SK-N-SH (cell line): Measurements from ENCODE around the gene C15orf40.

Source experiments
- CHD2 ChIP-seq: fragments of 150-350 bp; IDR thresholded peaks from 2 replicates; pipeline ENCODE4 v1.6.1; 2018; ENCODE audit warnings: low read length; ENCODE audit not compliant: partially characterized antibody
- ELF1 ChIP-seq: IDR thresholded peaks from 2 replicates; pipeline ENCODE4 v1.4.0; 2012
- EP300 ChIP-seq, 2 experiments: IDR thresholded peaks; 2 replicates each; pipeline versions ENCODE4 v1.4.0 to v1.6.1; 2012; ENCODE audit warnings: borderline replicate concordance in 1 of 2, low read depth in 1 of 2, low read length in 1 of 2
- MAX ChIP-seq: IDR thresholded peaks from 2 replicates; pipeline ENCODE4 v1.4.0; 2012; ENCODE audit warnings: low read depth
- MXI1 ChIP-seq: IDR thresholded peaks from 2 replicates; pipeline ENCODE4 v1.6.1; 2012; ENCODE audit warnings: mild to moderate bottlenecking, low read depth, low read length, improper control_type of control experiment
- RAD21 ChIP-seq: IDR thresholded peaks from 2 replicates; pipeline ENCODE4 v1.6.1; 2012; ENCODE audit warnings: mild to moderate bottlenecking, low read length
- RFX5 ChIP-seq: IDR thresholded peaks from 2 replicates; pipeline ENCODE4 v1.6.1; 2012; ENCODE audit warnings: mild to moderate bottlenecking, improper control_type of control experiment, low read length
- TCF12 ChIP-seq: IDR thresholded peaks from 2 replicates; pipeline ENCODE4 v1.4.0; 2012
- TEAD4 ChIP-seq: IDR thresholded peaks from 2 replicates; pipeline ENCODE4 v1.4.0; 2012; ENCODE audit warnings: mild to moderate bottlenecking, borderline replicate concordance; ENCODE audit not compliant: insufficient read depth
- TF ChIP-seq, protein P1 (sequence below): fragments of 200-600 bp; sonication (generic); IDR thresholded peaks from 2 replicates; pipeline ENCODE4 v1.6.1; 2017; ENCODE audit warnings: antibody characterized with exemption, mild to moderate bottlenecking, moderate library complexity
- TF ChIP-seq, protein P2 (sequence below): IDR thresholded peaks from 2 replicates; pipeline ENCODE4; 2012
- TF ChIP-seq, protein P3 (sequence below): fragments of 150-350 bp; IDR thresholded peaks from 2 replicates; pipeline ENCODE4 v1.6.1; 2017; ENCODE audit warnings: antibody characterized with exemption, low read length, low read depth, borderline replicate concordance
- TF ChIP-seq, protein P4 (sequence below): IDR thresholded peaks from 2 replicates; pipeline ENCODE4 v1.6.1; 2012; ENCODE audit warnings: mild to moderate bottlenecking, low read depth, low read length, moderate library complexity

- TF ChIP-seq, protein P1, sequence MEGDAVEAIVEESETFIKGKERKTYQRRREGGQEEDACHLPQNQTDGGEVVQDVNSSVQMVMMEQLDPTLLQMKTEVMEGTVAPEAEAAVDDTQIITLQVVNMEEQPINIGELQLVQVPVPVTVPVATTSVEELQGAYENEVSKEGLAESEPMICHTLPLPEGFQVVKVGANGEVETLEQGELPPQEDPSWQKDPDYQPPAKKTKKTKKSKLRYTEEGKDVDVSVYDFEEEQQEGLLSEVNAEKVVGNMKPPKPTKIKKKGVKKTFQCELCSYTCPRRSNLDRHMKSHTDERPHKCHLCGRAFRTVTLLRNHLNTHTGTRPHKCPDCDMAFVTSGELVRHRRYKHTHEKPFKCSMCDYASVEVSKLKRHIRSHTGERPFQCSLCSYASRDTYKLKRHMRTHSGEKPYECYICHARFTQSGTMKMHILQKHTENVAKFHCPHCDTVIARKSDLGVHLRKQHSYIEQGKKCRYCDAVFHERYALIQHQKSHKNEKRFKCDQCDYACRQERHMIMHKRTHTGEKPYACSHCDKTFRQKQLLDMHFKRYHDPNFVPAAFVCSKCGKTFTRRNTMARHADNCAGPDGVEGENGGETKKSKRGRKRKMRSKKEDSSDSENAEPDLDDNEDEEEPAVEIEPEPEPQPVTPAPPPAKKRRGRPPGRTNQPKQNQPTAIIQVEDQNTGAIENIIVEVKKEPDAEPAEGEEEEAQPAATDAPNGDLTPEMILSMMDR: no peak
- TF ChIP-seq RFX5 (no peak), ELF1 (no peak), MAX (no peak), EP300 (IDR thresholded peaks at IDR 0.05; ENCODE audit: borderline replicate concordance in 1 of 2, low read depth in 1 of 2, low read length in 1 of 2) (peak in 1 of 2 experiments; percentile 76; a peak in 2 of 4 replicates), TCF12 (peak; percentile 4; the same call in 1 of the 2 replicates), MXI1 (no peak; the same call in 1 of the 2 replicates), CHD2 (peak; percentile 62), RAD21 (no peak), TEAD4 (no peak)
- TF ChIP-seq, protein P2, sequence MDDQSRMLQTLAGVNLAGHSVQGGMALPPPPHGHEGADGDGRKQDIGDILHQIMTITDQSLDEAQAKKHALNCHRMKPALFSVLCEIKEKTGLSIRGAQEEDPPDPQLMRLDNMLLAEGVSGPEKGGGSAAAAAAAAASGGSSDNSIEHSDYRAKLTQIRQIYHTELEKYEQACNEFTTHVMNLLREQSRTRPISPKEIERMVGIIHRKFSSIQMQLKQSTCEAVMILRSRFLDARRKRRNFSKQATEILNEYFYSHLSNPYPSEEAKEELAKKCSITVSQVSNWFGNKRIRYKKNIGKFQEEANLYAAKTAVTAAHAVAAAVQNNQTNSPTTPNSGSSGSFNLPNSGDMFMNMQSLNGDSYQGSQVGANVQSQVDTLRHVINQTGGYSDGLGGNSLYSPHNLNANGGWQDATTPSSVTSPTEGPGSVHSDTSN: no peak
- TF ChIP-seq, protein P3, sequence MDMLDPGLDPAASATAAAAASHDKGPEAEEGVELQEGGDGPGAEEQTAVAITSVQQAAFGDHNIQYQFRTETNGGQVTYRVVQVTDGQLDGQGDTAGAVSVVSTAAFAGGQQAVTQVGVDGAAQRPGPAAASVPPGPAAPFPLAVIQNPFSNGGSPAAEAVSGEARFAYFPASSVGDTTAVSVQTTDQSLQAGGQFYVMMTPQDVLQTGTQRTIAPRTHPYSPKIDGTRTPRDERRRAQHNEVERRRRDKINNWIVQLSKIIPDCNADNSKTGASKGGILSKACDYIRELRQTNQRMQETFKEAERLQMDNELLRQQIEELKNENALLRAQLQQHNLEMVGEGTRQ: no peak
- TF ChIP-seq, protein P4, sequence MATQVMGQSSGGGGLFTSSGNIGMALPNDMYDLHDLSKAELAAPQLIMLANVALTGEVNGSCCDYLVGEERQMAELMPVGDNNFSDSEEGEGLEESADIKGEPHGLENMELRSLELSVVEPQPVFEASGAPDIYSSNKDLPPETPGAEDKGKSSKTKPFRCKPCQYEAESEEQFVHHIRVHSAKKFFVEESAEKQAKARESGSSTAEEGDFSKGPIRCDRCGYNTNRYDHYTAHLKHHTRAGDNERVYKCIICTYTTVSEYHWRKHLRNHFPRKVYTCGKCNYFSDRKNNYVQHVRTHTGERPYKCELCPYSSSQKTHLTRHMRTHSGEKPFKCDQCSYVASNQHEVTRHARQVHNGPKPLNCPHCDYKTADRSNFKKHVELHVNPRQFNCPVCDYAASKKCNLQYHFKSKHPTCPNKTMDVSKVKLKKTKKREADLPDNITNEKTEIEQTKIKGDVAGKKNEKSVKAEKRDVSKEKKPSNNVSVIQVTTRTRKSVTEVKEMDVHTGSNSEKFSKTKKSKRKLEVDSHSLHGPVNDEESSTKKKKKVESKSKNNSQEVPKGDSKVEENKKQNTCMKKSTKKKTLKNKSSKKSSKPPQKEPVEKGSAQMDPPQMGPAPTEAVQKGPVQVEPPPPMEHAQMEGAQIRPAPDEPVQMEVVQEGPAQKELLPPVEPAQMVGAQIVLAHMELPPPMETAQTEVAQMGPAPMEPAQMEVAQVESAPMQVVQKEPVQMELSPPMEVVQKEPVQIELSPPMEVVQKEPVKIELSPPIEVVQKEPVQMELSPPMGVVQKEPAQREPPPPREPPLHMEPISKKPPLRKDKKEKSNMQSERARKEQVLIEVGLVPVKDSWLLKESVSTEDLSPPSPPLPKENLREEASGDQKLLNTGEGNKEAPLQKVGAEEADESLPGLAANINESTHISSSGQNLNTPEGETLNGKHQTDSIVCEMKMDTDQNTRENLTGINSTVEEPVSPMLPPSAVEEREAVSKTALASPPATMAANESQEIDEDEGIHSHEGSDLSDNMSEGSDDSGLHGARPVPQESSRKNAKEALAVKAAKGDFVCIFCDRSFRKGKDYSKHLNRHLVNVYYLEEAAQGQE: no peak
These were observed 40.7 kb downstream of the C15orf40 start for GRCh38 chr15:82970696-82971095.
